22Rv1 (cell line): Measurements from ENCODE around the gene SLC6A19.

Experiments used
- H3K27ac ChIP-seq: fragments of 450-650 bp; 2 replicates; pipeline ENCODE4 v1.5.1; 2017
- ZFX ChIP-seq: fragments of 450-650 bp; IDR thresholded peaks from 2 replicates; pipeline ENCODE4 v1.6.1; 2017; ENCODE audit warnings: antibody characterized with exemption, borderline replicate concordance
- TF ChIP-seq, protein P1 (sequence below): fragments of 450-650 bp; IDR thresholded peaks from 2 replicates; pipeline ENCODE4 v1.5.1; 2017; ENCODE audit warnings: mild to moderate bottlenecking

The SLC6A19 gene

GRCh38 chr5:1220351-1220750, 19.0 kb downstream of the SLC6A19 start:
- no peak overlapping the region for H3K27ac ChIP-seq
- TF ChIP-seq ZFX, result no peak
- TF ChIP-seq, protein P1, sequence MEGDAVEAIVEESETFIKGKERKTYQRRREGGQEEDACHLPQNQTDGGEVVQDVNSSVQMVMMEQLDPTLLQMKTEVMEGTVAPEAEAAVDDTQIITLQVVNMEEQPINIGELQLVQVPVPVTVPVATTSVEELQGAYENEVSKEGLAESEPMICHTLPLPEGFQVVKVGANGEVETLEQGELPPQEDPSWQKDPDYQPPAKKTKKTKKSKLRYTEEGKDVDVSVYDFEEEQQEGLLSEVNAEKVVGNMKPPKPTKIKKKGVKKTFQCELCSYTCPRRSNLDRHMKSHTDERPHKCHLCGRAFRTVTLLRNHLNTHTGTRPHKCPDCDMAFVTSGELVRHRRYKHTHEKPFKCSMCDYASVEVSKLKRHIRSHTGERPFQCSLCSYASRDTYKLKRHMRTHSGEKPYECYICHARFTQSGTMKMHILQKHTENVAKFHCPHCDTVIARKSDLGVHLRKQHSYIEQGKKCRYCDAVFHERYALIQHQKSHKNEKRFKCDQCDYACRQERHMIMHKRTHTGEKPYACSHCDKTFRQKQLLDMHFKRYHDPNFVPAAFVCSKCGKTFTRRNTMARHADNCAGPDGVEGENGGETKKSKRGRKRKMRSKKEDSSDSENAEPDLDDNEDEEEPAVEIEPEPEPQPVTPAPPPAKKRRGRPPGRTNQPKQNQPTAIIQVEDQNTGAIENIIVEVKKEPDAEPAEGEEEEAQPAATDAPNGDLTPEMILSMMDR, result no peak

DNA sequence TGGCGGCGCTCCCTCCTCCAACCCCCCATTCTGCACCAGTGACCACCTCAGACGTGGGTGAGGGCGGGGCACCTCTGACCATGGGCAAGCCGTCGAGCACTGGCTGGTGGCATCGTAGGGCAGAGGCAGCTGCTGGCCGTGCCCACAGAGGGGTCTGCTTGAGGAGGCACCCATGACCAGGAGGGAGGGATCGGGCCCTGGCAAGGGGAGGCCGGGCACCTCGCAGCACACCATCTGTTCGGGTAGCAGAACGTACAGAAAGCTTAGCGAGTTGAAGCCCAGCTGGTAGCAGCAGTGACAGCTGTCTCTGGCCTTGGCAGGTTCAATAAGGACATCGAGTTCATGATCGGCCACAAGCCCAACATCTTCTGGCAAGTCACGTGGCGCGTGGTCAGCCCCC, 19.4 kb downstream of the SLC6A19 start:
- no peak for TF ChIP-seq ZFX
- TF ChIP-seq, protein P1, result no peak

DNA sequence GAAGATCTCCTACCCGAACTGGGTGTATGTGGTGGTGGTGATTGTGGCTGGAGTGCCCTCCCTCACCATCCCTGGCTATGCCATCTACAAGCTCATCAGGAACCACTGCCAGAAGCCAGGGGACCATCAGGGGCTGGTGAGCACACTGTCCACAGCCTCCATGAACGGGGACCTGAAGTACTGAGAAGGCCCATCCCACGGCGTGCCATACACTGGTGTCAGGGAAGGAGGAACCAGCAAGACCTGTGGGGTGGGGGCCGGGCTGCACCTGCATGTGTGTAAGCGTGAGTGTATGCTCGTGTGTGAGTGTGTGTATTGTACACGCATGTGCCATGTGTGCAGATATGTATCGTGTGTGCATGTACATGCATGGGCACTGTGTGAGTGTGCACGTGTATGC, 20.3 kb downstream of the SLC6A19 start:
- no peak for TF ChIP-seq ZFX
- TF ChIP-seq, protein P1, result no peak
- H3K27ac ChIP-seq, result no peak overlapping the region

More for the DNA sequence above, 19.4 kb downstream of the SLC6A19 start:
- no peak overlapping the region for H3K27ac ChIP-seq

- no peak for TF ChIP-seq ZFX
- TF ChIP-seq, protein P1, result no peak
- no peak overlapping the region for H3K27ac ChIP-seq
Observed at GRCh38 chr5:1222147-1222546, 20.8 kb downstream of the SLC6A19 start.

- no peak for TF ChIP-seq ZFX
- TF ChIP-seq, protein P1, result no peak
- no peak overlapping the region for H3K27ac ChIP-seq
Observed at GRCh38 chr5:1222621-1223277, 21.4 kb downstream of the SLC6A19 start.

DNA sequence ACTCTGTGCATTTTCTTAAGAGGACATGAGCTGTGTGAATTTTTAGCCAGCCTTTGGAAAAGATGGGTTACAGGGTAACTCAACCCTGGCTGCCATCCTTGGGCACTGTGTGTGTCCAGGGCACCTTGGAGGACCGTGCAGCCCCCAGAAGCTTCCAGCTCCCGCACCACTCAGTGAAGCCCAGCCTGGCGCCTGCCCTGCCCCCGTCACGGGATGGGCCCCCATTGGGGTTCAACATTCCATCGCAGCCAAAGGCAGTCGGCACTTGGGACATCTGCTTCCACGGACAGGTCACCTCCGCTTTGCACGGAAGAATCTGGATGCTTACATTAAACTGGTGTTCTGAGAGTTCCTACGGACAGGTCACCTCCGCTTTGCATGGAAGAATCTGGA, 21.9 kb downstream of the SLC6A19 start:
- no peak for TF ChIP-seq ZFX
- TF ChIP-seq, protein P1, result no peak
- no peak overlapping the region for H3K27ac ChIP-seq

DNA sequence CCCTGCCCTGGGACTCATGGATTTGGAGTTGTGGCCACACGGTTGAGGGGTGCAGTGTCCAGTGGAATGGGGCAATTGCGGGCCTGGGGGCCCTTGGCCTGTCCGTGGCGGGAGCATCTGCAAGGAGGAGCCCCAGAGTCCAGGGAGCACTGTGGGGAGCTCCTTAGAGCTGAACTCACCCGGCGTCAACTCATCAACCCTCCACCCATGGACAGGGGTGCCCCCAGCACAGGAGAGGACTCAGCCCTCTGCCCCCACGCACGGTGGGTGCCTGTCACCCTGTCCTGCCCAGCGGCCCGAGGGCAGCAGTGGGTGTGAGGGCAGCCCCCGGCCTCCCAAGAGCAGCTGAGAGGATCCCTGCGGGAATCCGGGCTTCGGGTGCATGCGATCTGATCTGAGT, 23.2 kb downstream of the SLC6A19 start:
- TF ChIP-seq ZFX, result no peak
- TF ChIP-seq, protein P1, result no peak
- H3K27ac ChIP-seq, result no peak overlapping the region
